GM12891 (cell line): ENCODE data around the gene RPTN.
A peak's percentile ranks its signal among the peaks of the same experiment; 100 is the strongest.

Experiments
- DNase-seq: peaks from one replicate; pipeline ENCODE4 v3.0.0; 2011; ENCODE audit warnings: low spot score; ENCODE audit not compliant: insufficient read length
- FAIRE-seq: peaks from 2 replicates; lab custom pipeline; 2011; peaks lifted over from hg19 to GRCh38; lab: Jason Lieb, UNC
- PAX5 ChIP-seq: IDR thresholded peaks from 2 replicates; pipeline ENCODE4 v1.6.1; 2011; ENCODE audit warnings: low read length, moderate library complexity, mild to moderate bottlenecking; ENCODE audit not compliant: insufficient read depth, severe bottlenecking
- POLR2A ChIP-seq: IDR thresholded peaks from 2 replicates; pipeline ENCODE4 v1.6.1; 2011; ENCODE audit warnings: low read depth, low read length, control low read depth
- POLR2AphosphoS5 ChIP-seq: IDR thresholded peaks from 2 replicates; pipeline ENCODE4 v1.6.1; 2011; ENCODE audit warnings: low read depth, low read length, control low read depth
- POU2F2 ChIP-seq: IDR thresholded peaks from 2 replicates; pipeline ENCODE4 v1.6.1; 2011; ENCODE audit warnings: low read depth, mild to moderate bottlenecking, control low read depth, low read length, moderate library complexity
- SPI1 ChIP-seq: IDR thresholded peaks from 2 replicates; pipeline ENCODE4 v1.6.1; 2011; ENCODE audit warnings: low read depth, low read length, control low read depth
- TAF1 ChIP-seq: IDR thresholded peaks from 2 replicates; pipeline ENCODE4 v1.6.1; 2011; ENCODE audit warnings: low read depth, low read length, control low read depth

Gene RPTN

GRCh38 chr1:152112101-152112884 is 46.7 kb downstream of the RPTN start:
- TF ChIP-seq POU2F2 = no peak
- no peak for TF ChIP-seq PAX5
- TF ChIP-seq TAF1 = no peak
- FAIRE-seq (no peak), DNase-seq (no peak)

DNA sequence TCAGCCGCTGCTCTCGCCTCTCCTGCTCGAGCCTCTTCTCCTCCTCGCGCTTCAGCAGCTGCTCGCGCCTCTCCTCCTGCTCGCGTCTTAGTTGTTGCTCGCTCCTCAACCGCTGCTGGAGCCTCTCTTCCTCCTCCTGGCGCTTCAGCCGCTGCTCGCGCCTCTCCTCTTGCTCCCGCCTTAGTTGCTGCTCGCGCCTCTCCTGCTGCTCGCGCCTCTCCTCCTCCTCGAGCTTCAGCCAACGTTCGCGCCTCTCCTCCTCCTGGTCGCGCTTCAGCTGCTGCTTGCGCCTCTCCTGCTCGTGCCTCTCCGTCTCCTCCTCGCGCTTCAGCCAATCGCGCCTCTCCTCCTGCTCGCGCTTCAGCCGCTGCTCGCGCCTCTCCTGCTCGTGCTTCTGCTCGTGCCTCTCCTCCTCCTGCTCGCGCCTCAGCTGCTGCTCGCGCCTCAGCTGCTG is 47.5 kb downstream of the RPTN start:
- FAIRE-seq (peak; percentile 58), DNase-seq (no peak)
- no peak for TF ChIP-seq TAF1
- no peak for TF ChIP-seq PAX5
- TF ChIP-seq POLR2A = no peak

- no peak for DNase-seq
- peak; percentile 33 for FAIRE-seq
- TF ChIP-seq SPI1 = no peak
- TF ChIP-seq POU2F2 = no peak
These were observed 48.0 kb downstream of the RPTN start for GRCh38 chr1:152110860-152111514.

DNA sequence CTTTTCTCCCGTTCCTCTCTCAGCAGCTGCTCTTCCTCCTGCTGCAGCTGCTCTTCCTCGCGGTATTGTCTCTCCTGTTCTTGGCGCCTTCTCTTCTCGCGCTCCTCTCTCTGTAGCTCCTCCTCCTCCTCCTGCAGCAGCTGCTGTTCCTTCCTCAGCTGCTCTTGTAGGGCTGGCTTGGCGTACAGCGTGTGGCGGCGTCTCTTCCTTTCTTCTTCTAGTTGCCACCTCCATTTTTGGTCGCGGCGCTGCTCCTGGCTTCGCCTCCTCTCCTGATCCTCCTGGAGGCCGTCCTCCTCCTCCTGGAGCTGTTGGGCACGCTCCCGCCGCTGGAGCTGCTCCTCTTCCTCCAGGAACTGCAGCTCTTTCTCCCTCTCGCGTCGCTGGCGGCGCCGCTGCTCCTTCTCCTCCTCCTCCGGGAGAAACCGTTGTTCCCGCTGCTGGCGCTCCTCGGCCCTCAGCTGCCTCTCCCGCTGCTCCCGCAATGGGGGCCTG is 48.6 kb downstream of the RPTN start:
- no peak for FAIRE-seq
- DNase-seq = no peak
- no peak for TF ChIP-seq POU2F2
- no peak for TF ChIP-seq SPI1
- TF ChIP-seq POLR2AphosphoS5 = no peak
- TF ChIP-seq POLR2A = no peak
- no peak for TF ChIP-seq TAF1
- no peak for TF ChIP-seq PAX5

DNA sequence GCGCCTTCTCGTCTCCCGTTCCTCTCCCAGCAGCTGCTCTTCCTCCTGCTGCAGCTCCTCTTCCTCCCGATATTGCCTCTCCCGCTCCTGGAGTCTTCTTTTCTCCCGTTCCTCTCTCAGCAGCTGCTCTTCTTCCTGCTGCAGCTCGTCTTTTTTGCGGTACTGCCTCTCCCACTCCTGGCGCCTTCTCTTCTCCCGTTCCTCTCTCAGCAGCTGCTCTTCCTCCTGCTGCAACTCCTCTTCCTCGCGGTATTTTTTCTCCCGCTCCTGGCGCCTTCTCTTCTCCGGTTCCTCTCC is 49.1 kb downstream of the RPTN start:
- no peak for TF ChIP-seq TAF1
- TF ChIP-seq PAX5 = no peak
- TF ChIP-seq POLR2AphosphoS5 = no peak
- TF ChIP-seq SPI1 = no peak
- no peak for DNase-seq
- no peak for FAIRE-seq

GRCh38 chr1:152109231-152109997 is 49.6 kb downstream of the RPTN start:
- FAIRE-seq (no peak), DNase-seq (no peak)
- no peak for TF ChIP-seq POLR2AphosphoS5
- TF ChIP-seq TAF1 = no peak
- TF ChIP-seq PAX5 = no peak
- no peak for TF ChIP-seq POLR2A
- TF ChIP-seq POU2F2 = no peak
- no peak for TF ChIP-seq SPI1

DNA sequence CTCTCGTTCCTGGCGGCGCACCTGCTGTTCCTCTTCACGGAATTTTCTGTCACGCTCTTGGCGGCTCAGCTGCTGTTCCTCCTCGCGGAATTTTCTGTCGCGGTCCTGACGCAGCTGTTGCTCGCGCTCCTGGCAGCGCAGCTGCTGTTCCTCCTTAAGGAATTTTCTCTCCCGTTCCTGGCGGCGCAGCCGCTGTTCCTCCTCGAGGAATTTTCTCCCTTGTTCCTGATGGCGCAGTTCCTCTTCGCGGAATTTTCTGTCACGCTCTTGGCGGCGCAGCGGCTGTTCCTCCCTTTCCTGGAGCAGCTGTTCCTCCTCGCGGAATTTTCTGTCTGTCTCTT is 50.2 kb downstream of the RPTN start:
- FAIRE-seq (no peak), DNase-seq (no peak)
- no peak for TF ChIP-seq POU2F2

DNA sequence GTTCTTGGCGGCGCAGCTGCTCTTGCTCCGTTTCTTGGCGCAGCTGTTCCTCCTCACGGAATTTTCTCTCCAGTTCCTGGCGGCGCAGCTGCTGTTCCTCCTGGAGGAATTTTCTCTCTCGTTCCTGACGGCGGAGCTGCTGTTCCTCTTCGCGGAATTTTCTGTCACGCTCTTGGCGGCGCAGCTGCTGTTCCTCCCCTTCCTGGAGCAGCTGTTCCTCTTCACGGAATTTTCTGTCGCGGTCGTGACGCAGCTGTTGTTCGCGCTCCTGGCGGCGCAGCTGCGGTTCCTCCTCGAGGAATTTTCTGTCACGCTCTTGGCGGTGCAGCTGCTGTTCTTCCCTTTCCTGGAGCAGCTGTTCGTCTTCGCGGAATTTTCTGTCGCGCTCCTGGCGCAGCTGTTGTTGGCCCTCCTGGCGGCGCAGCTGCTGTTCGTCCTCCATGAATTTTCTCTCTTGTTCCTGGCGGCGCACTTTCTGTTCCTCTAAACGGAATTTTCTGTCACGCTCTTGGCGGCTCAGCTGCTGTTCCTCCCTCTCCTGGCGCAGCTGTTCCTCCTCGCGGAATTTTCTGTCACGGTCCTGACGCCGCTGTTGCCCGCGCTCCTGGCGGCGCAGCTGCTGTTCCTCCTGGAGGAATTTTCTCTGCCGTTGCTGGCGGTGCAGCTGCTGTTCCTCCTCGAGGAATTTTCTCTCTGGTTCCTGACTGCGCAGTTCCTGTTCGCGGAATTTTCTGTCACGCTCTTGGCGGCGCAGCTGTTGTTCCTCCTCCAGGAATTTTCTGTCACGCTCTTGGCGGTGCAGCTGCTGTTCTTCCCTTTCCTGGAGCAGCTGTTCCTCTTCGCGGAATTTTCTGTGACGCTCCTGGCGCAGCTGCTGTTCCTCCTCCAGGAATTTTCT is 50.8 kb downstream of the RPTN start:
- no peak for TF ChIP-seq PAX5
- no peak for TF ChIP-seq SPI1
- no peak for TF ChIP-seq POU2F2
- no peak for TF ChIP-seq TAF1
- no peak for FAIRE-seq
- no peak for DNase-seq

- TF ChIP-seq POLR2A (no peak), PAX5 (no peak), POU2F2 (no peak), TAF1 (no peak)
- FAIRE-seq (no peak), DNase-seq (no peak)
These were observed 51.7 kb downstream of the RPTN start for GRCh38 chr1:152107031-152107983.

DNA sequence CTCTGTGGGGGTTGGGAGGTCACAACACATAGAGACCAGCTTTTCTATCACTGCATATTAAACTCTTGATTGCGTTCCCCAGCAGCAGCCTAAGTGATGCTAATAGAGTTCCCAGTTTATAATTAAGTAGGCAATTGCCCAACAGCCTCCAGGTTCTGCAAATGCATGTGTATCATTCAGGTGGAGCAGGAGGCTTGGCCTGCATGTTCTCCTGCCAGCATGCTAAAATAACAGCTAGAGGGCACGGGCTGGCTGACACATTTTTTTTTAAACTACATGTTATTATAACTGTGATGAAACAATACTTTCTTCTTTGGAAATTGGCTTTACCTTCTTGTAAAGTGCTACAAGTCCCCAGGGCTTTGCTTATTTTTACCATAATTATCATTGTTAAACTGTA is 54.2 kb downstream of the RPTN start:
- DNase-seq (no peak), FAIRE-seq (no peak)
- TF ChIP-seq PAX5 (no peak), SPI1 (no peak), TAF1 (no peak), POLR2AphosphoS5 (no peak), POU2F2 (no peak), POLR2A (no peak)
